Measurements from ENCODE around the gene RNF7.

DNA sequence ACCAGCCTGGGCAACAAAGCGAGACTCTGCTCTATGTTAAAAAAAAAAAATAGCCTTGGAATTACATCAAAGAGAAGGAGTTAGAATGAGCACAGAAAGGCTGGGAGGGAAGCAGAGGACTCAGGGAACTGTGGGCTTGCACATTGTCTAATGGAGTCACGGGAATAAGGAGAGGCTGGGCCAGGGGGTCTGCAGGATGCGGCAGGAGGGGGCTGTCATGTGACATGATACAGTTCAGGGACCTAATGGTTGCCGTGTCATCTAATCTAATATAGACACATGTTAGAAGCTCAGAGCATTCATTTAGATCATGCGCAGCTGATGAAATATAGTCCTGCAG, 57.6 kb downstream of the RNF7 start:
- TF ChIP-seq CTCF (IDR thresholded peaks at IDR 0.05; ENCODE audit: extremely low read depth in 1 of 2, insufficient read depth in 1 of 2, low read depth in 1 of 2, low read length in 2 of 2) (no peak), FOS (IDR thresholded peaks at IDR 0.05; ENCODE audit: borderline replicate concordance, insufficient read depth, low read length) (no peak), POLR2A (IDR thresholded peaks at IDR 0.05; ENCODE audit: low read depth, low read length) (no peak), POLR2AphosphoS5 (IDR thresholded peaks at IDR 0.05; ENCODE audit: insufficient read depth, low read depth, low read length) (no peak)
- TF ChIP-seq, protein P1, sequence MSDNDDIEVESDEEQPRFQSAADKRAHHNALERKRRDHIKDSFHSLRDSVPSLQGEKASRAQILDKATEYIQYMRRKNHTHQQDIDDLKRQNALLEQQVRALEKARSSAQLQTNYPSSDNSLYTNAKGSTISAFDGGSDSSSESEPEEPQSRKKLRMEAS (IDR thresholded peaks at IDR 0.05; ENCODE audit: insufficient read depth, insufficient read length) = no peak
